ENCODE results near the gene RCOR3. TPM values are rescaled to one million over a fixed set of nuclear protein-coding genes. Genes with fewer than 3 reads are reported as not detected.
A peak's percentile ranks its signal among the peaks of the same experiment; 100 is the strongest.
"Not testable (repeated sequence)": the region's sequence is repeated elsewhere in the genome, so short reads cannot be mapped to it uniquely, and the experiment has no call there.

RCOR3 gene
- total RNA-seq, 2 experiments from 2014 or later: 30.2 to 32.7 TPM

GRCh38 chr1:211305044-211305443 lies 45.9 kb downstream of the RCOR3 start:
- Mint-ChIP-seq H3K36me3 (peaks cover 32% of the 10 kb centered on the region), H3K4me1 (ENCODE audit: low read depth) (peaks cover 44% of the 10 kb centered on the region), H3K27ac (peak overlapping the region; percentile 77), H3K4me3 (no peak overlapping the region), H3K9me3 (no peaks in the 10 kb centered on the region), H3K27me3 (no peaks in the 10 kb centered on the region)
- peak; percentile 76 for DNase-seq
- intact Hi-C loops (cut with micrococcal nuclease): loop anchor here (1.0 kb wide), 4 partner anchors 9 to 46 kb away; partner anchors contain the start of gene RCOR3
- ChIA-PET POLR2A (interaction anchor here (1.0 kb wide), 1 partner anchor 47 kb away, joined by 4 read pairs; no protein-coding TSS in a partner anchor), CTCF (interaction anchor here (0.6 to 1.0 kb wide), 2 partner anchors 16 to 18 kb away, joined by 3 to 4 read pairs; no protein-coding TSS in a partner anchor)

- POLR2A ChIA-PET: no interaction called here
- peaks cover 24% of the 10 kb centered on the region for H3K36me3 Mint-ChIP-seq
- H3K4me3 Mint-ChIP-seq: no peak overlapping the region
- intact Hi-C loops (cut with micrococcal nuclease): no loop called here
- peaks cover 21% of the 10 kb centered on the region for H3K4me1 Mint-ChIP-seq (ENCODE audit: low read depth)
- DNase-seq: no peak
- H3K27ac Mint-ChIP-seq: no peak overlapping the region
- CTCF ChIA-PET: interaction anchor here (1.1 to 1.8 kb wide), 2 partner anchors 13 to 19 kb away, joined by 3 to 4 read pairs; no protein-coding TSS in a partner anchor
- H3K9me3 Mint-ChIP-seq: no peaks in the 10 kb centered on the region
- H3K27me3 Mint-ChIP-seq: no peaks in the 10 kb centered on the region
Measured at GRCh38 chr1:211309617-211310016, 50.5 kb downstream of the RCOR3 start.

- POLR2A ChIA-PET: no interaction called here
- Mint-ChIP-seq H3K36me3 (peaks cover 14% of the 10 kb centered on the region), H3K4me3 (no peak overlapping the region), H3K4me1 (ENCODE audit: low read depth) (peaks cover 6% of the 10 kb centered on the region), H3K27ac (no peak overlapping the region), H3K27me3 (no peaks in the 10 kb centered on the region), H3K9me3 (no peaks in the 10 kb centered on the region)
- intact Hi-C loops (cut with micrococcal nuclease): no loop called here
- DNase-seq: no peak
- CTCF ChIA-PET: no interaction called here
Measured at GRCh38 chr1:211313392-211313791, 54.2 kb downstream of the RCOR3 start.

- ChIA-PET CTCF (interaction anchor here (0.9 kb wide), 1 partner anchor 196 kb away, joined by 4 read pairs; no protein-coding TSS in a partner anchor), POLR2A (no interaction called here)
- no peak overlapping the region for H3K4me3 Mint-ChIP-seq
- H3K36me3 Mint-ChIP-seq: peaks cover 2% of the 10 kb centered on the region
- no peaks in the 10 kb centered on the region for H3K27me3 Mint-ChIP-seq
- H3K4me1 Mint-ChIP-seq (ENCODE audit: low read depth): peaks cover 29% of the 10 kb centered on the region
- H3K27ac Mint-ChIP-seq: no peak overlapping the region
- no peaks in the 10 kb centered on the region for H3K9me3 Mint-ChIP-seq
- no peak for DNase-seq
- intact Hi-C loops (cut with micrococcal nuclease): no loop called here
Measured at GRCh38 chr1:211318576-211319280, 59.6 kb downstream of the RCOR3 start.

GRCh38 chr1:211319892-211320291 lies 60.7 kb downstream of the RCOR3 start:
- H3K4me3 Mint-ChIP-seq: no peak overlapping the region
- no peak for DNase-seq
- peaks cover 36% of the 10 kb centered on the region for H3K4me1 Mint-ChIP-seq (ENCODE audit: low read depth)
- peaks cover 2% of the 10 kb centered on the region for H3K36me3 Mint-ChIP-seq
- no peaks in the 10 kb centered on the region for H3K27me3 Mint-ChIP-seq
- intact Hi-C loops (cut with micrococcal nuclease): loop anchor here (5.0 to 10.0 kb wide), 2 partner anchors 337 to 715 kb away; partner anchors contain the start of genes DTL and INTS7
- ChIA-PET POLR2A (no interaction called here), CTCF (no interaction called here)
- no peak overlapping the region for H3K27ac Mint-ChIP-seq
- no peaks in the 10 kb centered on the region for H3K9me3 Mint-ChIP-seq

GRCh38 chr1:211320980-211321379 lies 61.8 kb downstream of the RCOR3 start:
- POLR2A ChIA-PET: no interaction called here
- H3K27ac Mint-ChIP-seq: peak overlapping the region; percentile 28
- CTCF ChIA-PET: interaction anchor here (0.8 to 7.7 kb wide), 3 partner anchors 15 to 193 kb away, joined by 3 to 77 read pairs (median 3); no protein-coding TSS in a partner anchor
- H3K4me3 Mint-ChIP-seq: no peak overlapping the region
- H3K27me3 Mint-ChIP-seq: no peaks in the 10 kb centered on the region
- no peak for DNase-seq
- no peaks in the 10 kb centered on the region for H3K36me3 Mint-ChIP-seq
- no peaks in the 10 kb centered on the region for H3K9me3 Mint-ChIP-seq
- H3K4me1 Mint-ChIP-seq (ENCODE audit: low read depth): peaks cover 44% of the 10 kb centered on the region
- intact Hi-C loops (cut with micrococcal nuclease): loop anchor here (1.0 to 10.0 kb wide), 3 partner anchors 16 to 714 kb away; partner anchors contain the start of genes DTL and INTS7

- H3K27me3 Mint-ChIP-seq, H3K36me3 Mint-ChIP-seq, H3K27ac Mint-ChIP-seq, POLR2A ChIA-PET, H3K4me3 Mint-ChIP-seq, DNase-seq, H3K9me3 Mint-ChIP-seq: not testable (repeated sequence)
- CTCF ChIA-PET: interaction anchor here (0.8 to 7.7 kb wide), 5 partner anchors 11 to 193 kb away, joined by 3 to 77 read pairs (median 17); no protein-coding TSS in a partner anchor
- peaks cover 49% of the 10 kb centered on the region for H3K4me1 Mint-ChIP-seq (ENCODE audit: low read depth)
- intact Hi-C loops (cut with micrococcal nuclease): loop anchor here (1.0 to 10.0 kb wide), 5 partner anchors 16 to 713 kb away; partner anchors contain the start of genes DTL, INTS7 and SLC30A1
Measured at GRCh38 chr1:211321646-211322045, 62.5 kb downstream of the RCOR3 start.

- H3K36me3 Mint-ChIP-seq: no peaks in the 10 kb centered on the region
- peaks cover 55% of the 10 kb centered on the region for H3K4me1 Mint-ChIP-seq (ENCODE audit: low read depth)
- no peaks in the 10 kb centered on the region for H3K27me3 Mint-ChIP-seq
- no peaks in the 10 kb centered on the region for H3K9me3 Mint-ChIP-seq
- H3K27ac Mint-ChIP-seq: peak overlapping the region; percentile 68
- no peak overlapping the region for H3K4me3 Mint-ChIP-seq
- peak; percentile 78 for DNase-seq
- intact Hi-C loops (cut with micrococcal nuclease): loop anchor here (1.0 to 10.0 kb wide), 11 partner anchors 12 to 877 kb away; partner anchors contain the start of genes DTL, INTS7, RCOR3 and SLC30A1
- ChIA-PET POLR2A (interaction anchor here (0.7 to 1.5 kb wide), 7 partner anchors 11 to 191 kb away, joined by 3 to 6 read pairs (median 3); no protein-coding TSS in a partner anchor), CTCF (interaction anchor here (0.7 to 7.7 kb wide), 37 partner anchors 9 to 876 kb away, joined by 3 to 77 read pairs (median 4); partner anchors contain the start of genes DTL, INTS7 and KCNH1)
Measured at GRCh38 chr1:211323156-211324063, 64.2 kb downstream of the RCOR3 start.

GRCh38 chr1:211324992-211325775 lies 66.0 kb downstream of the RCOR3 start:
- DNase-seq: no peak
- CTCF ChIA-PET: interaction anchor here (1.0 to 7.7 kb wide), 5 partner anchors 9 to 189 kb away, joined by 3 to 77 read pairs (median 4); no protein-coding TSS in a partner anchor
- intact Hi-C loops (cut with micrococcal nuclease): loop anchor here (5.0 to 10.0 kb wide), 2 partner anchors 332 to 710 kb away; partner anchors contain the start of genes DTL and INTS7
- POLR2A ChIA-PET: interaction anchor here (0.6 kb wide), 1 partner anchor 64 kb away, joined by 3 read pairs; no protein-coding TSS in a partner anchor
- peak overlapping the region; percentile 55 for H3K4me3 Mint-ChIP-seq
- H3K36me3 Mint-ChIP-seq: peaks cover 4% of the 10 kb centered on the region
- H3K27ac Mint-ChIP-seq: no peak overlapping the region
- H3K4me1 Mint-ChIP-seq (ENCODE audit: low read depth): peaks cover 71% of the 10 kb centered on the region
- H3K27me3 Mint-ChIP-seq: no peaks in the 10 kb centered on the region
- H3K9me3 Mint-ChIP-seq: no peaks in the 10 kb centered on the region

GRCh38 chr1:211326140-211326527 lies 67.0 kb downstream of the RCOR3 start:
- H3K36me3 Mint-ChIP-seq: peaks cover 11% of the 10 kb centered on the region
- ChIA-PET POLR2A (interaction anchor here (1.1 kb wide), 1 partner anchor 57 kb away, joined by 4 read pairs; no protein-coding TSS in a partner anchor), CTCF (interaction anchor here (0.9 to 7.7 kb wide), 7 partner anchors 8 to 188 kb away, joined by 3 to 77 read pairs (median 4); no protein-coding TSS in a partner anchor)
- intact Hi-C loops (cut with micrococcal nuclease): loop anchor here (10.0 kb wide), 1 partner anchor 709 kb away; the partner anchor contains the start of genes DTL and INTS7
- H3K4me3 Mint-ChIP-seq: peak overlapping the region; percentile 87
- H3K27me3 Mint-ChIP-seq: no peaks in the 10 kb centered on the region
- peak overlapping the region; percentile 93 for H3K27ac Mint-ChIP-seq
- DNase-seq: no peak
- peaks cover 75% of the 10 kb centered on the region for H3K4me1 Mint-ChIP-seq (ENCODE audit: low read depth)
- H3K9me3 Mint-ChIP-seq: no peaks in the 10 kb centered on the region
